IMR-90 (cell line): Measurements from ENCODE around the gene MBLAC2. TPM values are rescaled to one million over a fixed set of nuclear protein-coding genes. Genes with fewer than 3 reads are reported as not detected.

Experiments
- ATAC-seq: fragments of 200-7000 bp; cut with Tn5 transposase; 2 replicates; pipeline ENCODE4 v1.9.1; 2020; ENCODE audit warnings: low read depth, mild to moderate bottlenecking, moderate library complexity
- BruUV-seq: library from RNA; stranded (reverse); fragments of 400-500 nt; replicated peaks from 2 replicates; lab custom pipeline; 2021; lab: Mats Ljungman, UMichigan
- CTCF ChIA-PET: fragments of 300-600 bp; formaldehyde crosslinking; extraction: SDS; loops from one replicate; lab custom pipeline; 2021; ENCODE audit warnings: antibody characterized with exemption; lab: Yijun Ruan, JAX
- POLR2A ChIA-PET: fragments of 300-600 bp; sonication (Branson Sonifier 250); formaldehyde crosslinking; loops from one replicate; lab custom pipeline; 2022; ENCODE audit warnings: antibody characterized with exemption; ENCODE audit not compliant: unreplicated experiment; lab: Charles Lee
- DNase-seq: peaks from one replicate; pipeline ENCODE4 v3.0.0; 2013
- H2AFZ ChIP-seq: replicated peaks from 2 replicates; pipeline ENCODE3; 2013; ENCODE audit warnings: low read length, mild to moderate bottlenecking; ENCODE audit not compliant: poor library complexity
- H2AK5ac ChIP-seq: 2 replicates; pipeline ENCODE4 v1.6.1; 2013; ENCODE audit warnings: low read depth, low read length, inconsistent platforms
- H2AK9ac ChIP-seq: replicated peaks from 2 replicates; pipeline ENCODE3; 2013; ENCODE audit warnings: mild to moderate bottlenecking, low read depth, low read length, moderate library complexity; ENCODE audit not compliant: poor library complexity
- H2BK120ac ChIP-seq: 2 replicates; pipeline ENCODE4 v1.6.1; 2013; ENCODE audit warnings: low read depth, low read length, inconsistent platforms
- H2BK15ac ChIP-seq: 3 replicates; pipeline ENCODE4 v1.6.1; 2013; ENCODE audit warnings: low read depth, low read length, inconsistent platforms
- H2BK20ac ChIP-seq: 2 replicates; pipeline ENCODE4 v1.6.1; 2013; ENCODE audit warnings: low read depth, mild to moderate bottlenecking, inconsistent platforms, low read length, moderate library complexity
- H2BK5ac ChIP-seq: 2 replicates; pipeline ENCODE4 v1.6.1; 2013; ENCODE audit warnings: mild to moderate bottlenecking, low read depth, low read length, inconsistent platforms; ENCODE audit not compliant: poor library complexity, severe bottlenecking
- H3K14ac ChIP-seq: replicated peaks from 2 replicates; pipeline ENCODE4 v1.6.1; 2013; ENCODE audit warnings: low read depth, low read length, inconsistent platforms
- H3K18ac ChIP-seq: 2 replicates; pipeline ENCODE4 v1.6.1; 2013; ENCODE audit warnings: low read depth, low read length, control low read depth
- H3K23ac ChIP-seq: 2 replicates; pipeline ENCODE4 v1.6.1; 2013; ENCODE audit warnings: low read depth, low read length, inconsistent platforms
- H3K27ac ChIP-seq: 2 replicates; pipeline ENCODE4 v1.5.1; 2013; ENCODE audit warnings: mild to moderate bottlenecking, control low read depth, low read length; ENCODE audit not compliant: insufficient read depth
- H3K27me3 ChIP-seq: 2 replicates; pipeline ENCODE4 v1.6.1; 2013; ENCODE audit warnings: low read length; ENCODE audit not compliant: control insufficient read depth, insufficient read depth
- H3K36me3 ChIP-seq: 2 replicates; pipeline ENCODE4 v1.6.1; 2013; ENCODE audit warnings: low read length, mixed read lengths; ENCODE audit not compliant: control insufficient read depth, insufficient read depth
- H3K4ac ChIP-seq: 2 replicates; pipeline ENCODE4 v1.6.1; 2013; ENCODE audit warnings: low read depth, low read length, inconsistent platforms
- H3K4me1 ChIP-seq: 2 replicates; pipeline ENCODE4 v1.6.1; 2013; ENCODE audit warnings: low read length, mixed read lengths; ENCODE audit not compliant: control insufficient read depth, insufficient read depth
- H3K4me2 ChIP-seq: 2 replicates; pipeline ENCODE4 v1.6.1; 2013; ENCODE audit warnings: low read depth, mild to moderate bottlenecking, control low read depth, low read length, moderate library complexity
- H3K4me3 ChIP-seq: 2 replicates; pipeline ENCODE4 v1.5.1; 2013; ENCODE audit warnings: low read depth, mild to moderate bottlenecking, control low read depth, low read length, moderate library complexity; ENCODE audit not compliant: insufficient read depth
- H3K56ac ChIP-seq: 2 replicates; pipeline ENCODE4 v1.6.1; 2013; ENCODE audit warnings: low read length, inconsistent platforms; ENCODE audit not compliant: insufficient read depth; ENCODE audit errors: extremely low read depth
- H3K79me1 ChIP-seq, 2 experiments: 2 replicates each; pipeline ENCODE4 v1.6.1; 2013; ENCODE audit warnings: low read length in 2 of 2, inconsistent platforms in 1 of 2, low read depth in 1 of 2
- H3K9ac ChIP-seq: 2 replicates; pipeline ENCODE4 v1.6.1; 2013; ENCODE audit warnings: low read depth, low read length, control low read depth
- H3K9me1 ChIP-seq: 2 replicates; pipeline ENCODE4 v1.6.1; 2013; ENCODE audit warnings: low read length, inconsistent platforms; ENCODE audit not compliant: insufficient read depth
- H3K9me3 ChIP-seq: 2 replicates; pipeline ENCODE4 v1.6.1; 2013; ENCODE audit warnings: low read length; ENCODE audit not compliant: control insufficient read depth, insufficient read depth
- H4K20me1 ChIP-seq: 2 replicates; pipeline ENCODE4 v1.6.1; 2013; ENCODE audit warnings: low read length, inconsistent platforms; ENCODE audit not compliant: insufficient read depth
- H4K5ac ChIP-seq: 2 replicates; pipeline ENCODE4 v1.6.1; 2013; ENCODE audit warnings: mild to moderate bottlenecking, low read depth, low read length, control low read depth
- H4K8ac ChIP-seq, 2 experiments: 2 replicates each; pipeline ENCODE4 v1.6.1; 2013; ENCODE audit warnings: low read depth in 2 of 2, low read length in 2 of 2, control low read depth in 1 of 2, inconsistent platforms in 1 of 2
- H4K91ac ChIP-seq: 2 replicates; pipeline ENCODE4 v1.6.1; 2013; ENCODE audit warnings: low read depth, low read length, inconsistent platforms; ENCODE audit not compliant: insufficient read depth
- BHLHE40 ChIP-seq: fragments of 150-350 bp; IDR thresholded peaks from 2 replicates; pipeline ENCODE4 v1.6.1; 2016; ENCODE audit warnings: mild to moderate bottlenecking, low read depth, low read length
- CEBPB ChIP-seq: IDR thresholded peaks from 2 replicates; pipeline ENCODE4 v1.6.1; 2012; ENCODE audit warnings: low read depth, low read length, improper control_type of control experiment
- CHD1 ChIP-seq: IDR thresholded peaks from 2 replicates; pipeline ENCODE4 v1.6.1; 2012; ENCODE audit warnings: low read depth, low read length, improper control_type of control experiment
- CTCF ChIP-seq: conservative IDR thresholded peaks from 2 replicates; pipeline ENCODE4 v1.5.1; 2012; ENCODE audit warnings: mild to moderate bottlenecking, low read depth, low read length, improper control_type of control experiment
- MAFK ChIP-seq: IDR thresholded peaks from 2 replicates; pipeline ENCODE4 v1.6.1; 2012; ENCODE audit warnings: low read depth, low read length, improper control_type of control experiment
- MAZ ChIP-seq: IDR thresholded peaks from 2 replicates; pipeline ENCODE4 v1.6.1; 2012; ENCODE audit warnings: low read depth, mild to moderate bottlenecking, low read length, improper control_type of control experiment, moderate library complexity, borderline replicate concordance
- MXI1 ChIP-seq: IDR thresholded peaks from 2 replicates; pipeline ENCODE4 v1.6.1; 2012; ENCODE audit warnings: low read depth, mild to moderate bottlenecking, low read length, moderate library complexity, borderline replicate concordance
- NFE2L2 ChIP-seq: fragments of 150-350 bp; IDR thresholded peaks from 2 replicates; pipeline ENCODE4 v1.6.1; 2016; ENCODE audit warnings: low read depth, mild to moderate bottlenecking, low read length
- RAD21 ChIP-seq: IDR thresholded peaks from 2 replicates; pipeline ENCODE4 v1.6.1; 2012; ENCODE audit warnings: low read length, improper control_type of control experiment
- RFX5 ChIP-seq: IDR thresholded peaks from 2 replicates; pipeline ENCODE4 v1.8.0; 2012; ENCODE audit warnings: low read depth, mild to moderate bottlenecking, low read length, moderate library complexity
- SMC3 ChIP-seq: fragments of 150-350 bp; IDR thresholded peaks from 2 replicates; pipeline ENCODE4 v1.6.1; 2016; ENCODE audit warnings: low read depth, mild to moderate bottlenecking, antibody characterized with exemption, low read length, moderate library complexity
- USF2 ChIP-seq: fragments of 150-350 bp; IDR thresholded peaks from 2 replicates; pipeline ENCODE4 v1.6.1; 2017; ENCODE audit warnings: mild to moderate bottlenecking, antibody characterized with exemption, low read length, low read depth
- dilution Hi-C: fragments of 300-500 bp; cut with HindIII; formaldehyde crosslinking; loops from one replicate; pipeline ENCODE4 v1.14.3; 2018; ENCODE audit warnings: low sequenced_read_pairs; ENCODE audit not compliant: unreplicated experiment
- in situ Hi-C: fragments of 300-500 bp; cut with MboI; formaldehyde crosslinking; loops from 3 replicates; pipeline ENCODE4 v1.14.3; 2019; ENCODE audit warnings: low sequenced_read_pairs, inconsistent platforms, mixed read lengths
- intact Hi-C: fragments of 100-400 bp; cut with micrococcal nuclease; formaldehyde crosslinking; loops from 2 replicates; pipeline ENCODE4 v1.10.0; 2022
- polyA plus RNA-seq, 3 experiments: library from polyadenylated mRNA; depleted of rRNA; stranded (reverse); fragments of >200 nt; gene quantifications; 2 replicates each; pipeline ENCODE4 v1.2.3, GENCODE V29; 2012; ENCODE audit warnings: low replicate concordance in 1 of 3
- total RNA-seq: library from RNA; depleted of rRNA; stranded (reverse); fragments of >200 nt; gene quantifications from 2 replicates; pipeline ENCODE4 v1.2.3, GENCODE V29; 2012

MBLAC2 gene
- total and polyA plus RNA-seq, 2 of the 4 experiments (the other 2 are of a cell fraction) = 3.0 to 3.2 TPM

GRCh38 chr5:90506221-90506620, 31.6 kb upstream of the MBLAC2 start:
- dilution Hi-C loops = no loop called here
- in situ Hi-C loops = no loop called here
- Histone ChIP-seq H3K27me3 (no peaks in the 10 kb centered on the region), H3K79me1 (no peaks in the 10 kb centered on the region; a peak in 1 of 4 replicates), H2BK20ac (no peak overlapping the region), H3K9ac (no peak overlapping the region), H4K8ac (no peak overlapping the region), H2BK120ac (no peak overlapping the region), H4K20me1 (no peaks in the 10 kb centered on the region), H3K4me3 (no peak overlapping the region), H2AK5ac (no peak overlapping the region), H3K56ac (no peak overlapping the region), H3K9me3 (no peaks in the 10 kb centered on the region), H2BK5ac (no peak overlapping the region), H4K91ac (no peak overlapping the region), H3K27ac (no peak overlapping the region), H2AFZ (no peak overlapping the region), H2AK9ac (no peak overlapping the region), H3K36me3 (no peaks in the 10 kb centered on the region), H3K4me1 (peaks cover 2% of the 10 kb centered on the region; the same call in 1 of the 2 replicates), H3K9me1 (no peaks in the 10 kb centered on the region), H3K14ac (no peak overlapping the region), H2BK15ac (no peak overlapping the region), H3K4me2 (no peak overlapping the region), H3K23ac (no peak overlapping the region), H4K5ac (no peak overlapping the region), H3K18ac (no peak overlapping the region), H3K4ac (no peak overlapping the region)
- TF ChIP-seq BHLHE40 = no peak
- TF ChIP-seq CHD1 = no peak
- TF ChIP-seq RAD21 = no peak
- TF ChIP-seq MAFK = no peak
- TF ChIP-seq RFX5 = no peak
- no peak for TF ChIP-seq MXI1
- no peak for TF ChIP-seq SMC3
- no peak for TF ChIP-seq USF2
- TF ChIP-seq MAZ = no peak
- TF ChIP-seq CEBPB = no peak
- no peak for TF ChIP-seq CTCF
- TF ChIP-seq NFE2L2 = no peak
- ChIA-PET POLR2A (no interaction called here), CTCF (no interaction called here)
- intact Hi-C loops = no loop called here
- BruUV-seq = no TSS peak
- ATAC-seq (no peak), DNase-seq (no peak)
